Measurements from ENCODE around the gene DPRX.

The DPRX gene

GRCh38 chr19:53631949-53632407, at the start of gene DPRX:
TSS of gene DPRX (plus strand) at chr19:53631999. CDS start at chr19:53632107, 108 bp downstream.
- no peak for DNase-seq

GRCh38 chr19:53583181-53583580, 48.6 kb upstream of the DPRX start:
- no peak for DNase-seq

GRCh38 chr19:53586277-53586691, 45.5 kb upstream of the DPRX start:
- no peak for DNase-seq

GRCh38 chr19:53594811-53595509, 36.8 kb upstream of the DPRX start:
- no peak for DNase-seq

GRCh38 chr19:53595510-53595867, 36.3 kb upstream of the DPRX start:
- no peak for DNase-seq

GRCh38 chr19:53596056-53596455, 35.7 kb upstream of the DPRX start:
- DNase-seq, result no peak

- DNase-seq, result no peak
Observed at GRCh38 chr19:53597023-53597422, 34.8 kb upstream of the DPRX start.

GRCh38 chr19:53598361-53598760, 33.4 kb upstream of the DPRX start:
- DNase-seq, result no peak

- no peak for DNase-seq
Observed at GRCh38 chr19:53600217-53600616, 31.6 kb upstream of the DPRX start.

- no peak for DNase-seq
Observed at GRCh38 chr19:53606031-53606430, 25.8 kb upstream of the DPRX start.

- no peak for DNase-seq
Observed at GRCh38 chr19:53608381-53608780, 23.4 kb upstream of the DPRX start.

GRCh38 chr19:53612762-53613526, 18.9 kb upstream of the DPRX start:
- no peak for DNase-seq

- no peak for DNase-seq
Observed at GRCh38 chr19:53621885-53622740, 9.7 kb upstream of the DPRX start.

GRCh38 chr19:53624771-53625545, 6.8 kb upstream of the DPRX start:
- DNase-seq, result no peak

GRCh38 chr19:53626486-53626885, 5.3 kb upstream of the DPRX start:
- DNase-seq, result no peak

- DNase-seq, result no peak
Observed at GRCh38 chr19:53626976-53627375, 4.8 kb upstream of the DPRX start.

- no peak for DNase-seq
Observed at GRCh38 chr19:53634768-53635167, 3.0 kb downstream of the DPRX start.

- DNase-seq, result no peak
Observed at GRCh38 chr19:53639471-53639870, 7.7 kb downstream of the DPRX start.

- no peak for DNase-seq
Observed at GRCh38 chr19:53642381-53643099, 10.7 kb downstream of the DPRX start.

GRCh38 chr19:53644061-53644816, 12.4 kb downstream of the DPRX start:
- no peak for DNase-seq

GRCh38 chr19:53646144-53646543, 14.3 kb downstream of the DPRX start:
- DNase-seq, result no peak
